WI38 (cell line): ENCODE data around the gene KLHDC7B.

Experiments
- H3K4me3 ChIP-seq: 2 replicates; pipeline ENCODE4 v1.5.1; 2011; ENCODE audit warnings: low read depth, mild to moderate bottlenecking, control low read depth, low read length
- TF ChIP-seq, protein P1 (sequence below): IDR thresholded peaks from 2 replicates; pipeline ENCODE4 v1.5.1; 2012; ENCODE audit warnings: low read depth, mild to moderate bottlenecking, control low read depth, low read length

Gene KLHDC7B

DNA sequence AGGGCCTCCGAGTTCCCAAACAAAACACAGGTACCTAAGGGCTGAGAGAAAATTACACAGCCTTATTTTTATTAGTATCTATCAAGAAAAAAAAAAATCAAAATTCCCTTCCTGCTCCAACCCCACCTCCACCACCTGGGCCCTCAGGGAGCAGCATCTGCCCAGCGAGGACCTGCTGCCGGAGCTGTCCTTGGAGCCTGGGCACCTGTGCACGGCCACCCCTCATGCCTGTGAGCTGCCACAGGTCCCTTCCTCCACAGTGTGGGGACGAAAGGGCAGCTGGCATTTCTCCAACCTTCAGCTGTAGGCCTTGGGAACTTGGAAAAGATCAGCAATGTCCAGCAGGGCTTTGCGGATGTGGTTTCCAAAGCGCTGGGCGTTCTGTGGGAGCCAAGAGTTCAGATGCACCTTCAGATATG is 23.4 kb downstream of the KLHDC7B start:
- TF ChIP-seq, protein P1, sequence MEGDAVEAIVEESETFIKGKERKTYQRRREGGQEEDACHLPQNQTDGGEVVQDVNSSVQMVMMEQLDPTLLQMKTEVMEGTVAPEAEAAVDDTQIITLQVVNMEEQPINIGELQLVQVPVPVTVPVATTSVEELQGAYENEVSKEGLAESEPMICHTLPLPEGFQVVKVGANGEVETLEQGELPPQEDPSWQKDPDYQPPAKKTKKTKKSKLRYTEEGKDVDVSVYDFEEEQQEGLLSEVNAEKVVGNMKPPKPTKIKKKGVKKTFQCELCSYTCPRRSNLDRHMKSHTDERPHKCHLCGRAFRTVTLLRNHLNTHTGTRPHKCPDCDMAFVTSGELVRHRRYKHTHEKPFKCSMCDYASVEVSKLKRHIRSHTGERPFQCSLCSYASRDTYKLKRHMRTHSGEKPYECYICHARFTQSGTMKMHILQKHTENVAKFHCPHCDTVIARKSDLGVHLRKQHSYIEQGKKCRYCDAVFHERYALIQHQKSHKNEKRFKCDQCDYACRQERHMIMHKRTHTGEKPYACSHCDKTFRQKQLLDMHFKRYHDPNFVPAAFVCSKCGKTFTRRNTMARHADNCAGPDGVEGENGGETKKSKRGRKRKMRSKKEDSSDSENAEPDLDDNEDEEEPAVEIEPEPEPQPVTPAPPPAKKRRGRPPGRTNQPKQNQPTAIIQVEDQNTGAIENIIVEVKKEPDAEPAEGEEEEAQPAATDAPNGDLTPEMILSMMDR, result no peak
- H3K4me3 ChIP-seq, result no peak overlapping the region

DNA sequence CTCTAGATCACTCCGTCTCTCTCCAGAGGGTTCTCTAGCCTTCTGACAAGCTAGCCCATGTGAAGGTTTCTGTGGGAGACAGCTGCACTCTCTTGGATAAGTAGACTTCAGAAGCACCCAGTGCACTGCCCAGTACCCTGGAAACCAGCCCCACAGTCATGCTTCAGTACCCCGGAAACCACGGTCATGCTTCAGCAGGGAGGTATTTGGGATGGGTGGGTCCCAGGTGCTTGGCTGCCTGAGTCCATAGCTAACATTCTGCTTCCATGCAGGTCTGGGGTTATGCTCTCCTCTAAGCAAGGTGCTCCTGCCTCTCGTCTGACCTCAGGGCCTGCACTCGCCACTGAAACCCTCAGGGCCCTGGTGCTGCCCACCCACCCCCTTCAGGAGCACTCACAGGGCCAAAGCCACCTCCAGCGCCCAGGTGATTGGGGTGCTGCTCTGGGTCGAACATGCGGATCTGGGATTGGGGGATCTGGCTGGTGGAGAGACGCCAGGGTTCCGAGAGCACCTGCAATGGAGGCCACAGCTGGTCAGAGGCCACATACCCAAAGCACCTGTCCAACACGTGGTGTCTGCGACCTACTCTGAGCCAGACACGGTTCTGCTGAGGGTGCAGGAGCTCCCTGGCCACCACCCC is 24.3 kb downstream of the KLHDC7B start:
- H3K4me3 ChIP-seq, result no peak overlapping the region
- TF ChIP-seq, protein P1, result no peak

DNA sequence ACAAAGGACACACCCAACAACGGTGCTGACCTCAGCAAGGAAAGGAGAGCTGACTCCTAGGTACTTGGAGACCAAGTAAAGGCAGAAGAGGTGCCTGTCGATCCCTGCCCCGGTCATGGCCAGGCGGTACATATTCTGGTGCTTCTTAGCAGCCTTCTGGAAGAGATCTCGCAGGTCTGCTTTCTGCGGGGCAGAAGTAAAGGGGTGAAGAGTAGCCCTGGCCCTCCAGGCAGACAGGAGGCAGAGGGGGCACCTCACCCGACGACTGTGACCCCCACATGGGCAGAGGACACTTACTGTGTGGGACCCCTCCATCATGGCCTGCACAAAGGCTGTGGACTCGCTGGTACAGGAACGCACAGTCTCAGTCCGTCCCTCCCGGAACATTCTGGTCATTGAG is 25.2 kb downstream of the KLHDC7B start:
- TF ChIP-seq, protein P1, result no peak
- no peak overlapping the region for H3K4me3 ChIP-seq

DNA sequence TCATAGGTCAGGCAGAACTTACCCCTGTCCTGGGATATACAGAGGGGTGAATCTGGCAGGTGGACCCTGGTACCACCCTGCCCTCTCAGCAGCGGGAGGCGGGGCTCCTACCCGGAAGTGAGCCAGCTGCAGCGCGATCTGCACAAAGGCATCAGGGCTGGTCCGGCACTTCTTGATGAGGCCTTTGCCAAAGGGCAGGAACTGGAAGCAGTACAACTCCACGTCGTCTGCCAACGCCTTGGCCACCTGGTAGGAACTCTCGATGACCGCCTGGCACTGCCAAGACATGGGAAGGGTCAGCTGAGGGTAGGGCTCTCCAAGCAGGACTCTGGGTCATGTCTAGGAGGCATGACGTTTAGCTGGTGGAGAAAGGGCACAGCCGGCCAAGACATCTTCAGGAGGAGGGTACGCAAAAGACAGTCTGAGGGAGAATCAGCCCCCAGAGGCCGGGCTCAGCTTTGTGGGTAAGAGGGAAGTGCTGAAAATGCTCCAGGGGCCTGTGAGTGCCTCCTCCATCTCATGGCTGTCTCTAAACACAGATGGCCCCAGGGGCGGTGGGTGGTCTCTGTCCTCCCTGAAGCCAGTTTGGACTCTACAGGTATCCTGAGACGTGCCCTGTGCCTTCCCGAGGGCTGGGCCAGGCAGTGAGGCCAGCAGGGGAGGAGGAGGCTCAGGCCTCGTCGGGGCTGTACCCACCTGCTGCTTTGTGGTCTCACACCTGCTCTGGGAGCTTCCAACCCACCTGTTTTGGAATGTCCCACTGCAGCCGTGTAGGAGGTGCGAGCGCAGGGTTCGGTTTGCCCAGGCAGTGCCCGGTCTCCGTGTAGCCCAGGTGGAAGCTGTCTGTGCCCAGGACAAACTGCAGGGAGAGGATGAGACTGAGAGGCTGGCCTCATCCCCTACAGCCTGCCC is 25.8 kb downstream of the KLHDC7B start:
- TF ChIP-seq, protein P1, result no peak
- H3K4me3 ChIP-seq, result no peak overlapping the region

DNA sequence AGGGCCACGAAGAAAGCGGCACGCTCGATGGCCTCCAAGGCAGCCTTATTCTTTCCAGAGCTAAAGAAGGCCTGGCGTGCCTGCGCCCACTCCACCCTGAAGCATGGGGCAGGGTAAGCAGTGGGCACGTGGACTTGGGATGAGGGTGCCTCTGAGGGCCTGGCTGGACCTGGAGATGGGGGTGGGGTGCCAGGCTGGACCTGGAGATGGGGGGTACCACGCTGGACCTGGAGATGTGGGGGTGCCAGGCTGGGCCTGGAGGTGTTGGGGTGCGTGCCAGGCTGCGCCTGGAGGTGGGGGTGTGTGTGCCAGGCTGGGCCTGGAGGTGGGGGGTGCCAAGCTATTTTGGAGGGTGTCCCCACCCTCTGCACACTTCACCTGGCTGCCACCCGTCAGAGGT is 27.3 kb downstream of the KLHDC7B start:
- TF ChIP-seq, protein P1, result no peak

DNA sequence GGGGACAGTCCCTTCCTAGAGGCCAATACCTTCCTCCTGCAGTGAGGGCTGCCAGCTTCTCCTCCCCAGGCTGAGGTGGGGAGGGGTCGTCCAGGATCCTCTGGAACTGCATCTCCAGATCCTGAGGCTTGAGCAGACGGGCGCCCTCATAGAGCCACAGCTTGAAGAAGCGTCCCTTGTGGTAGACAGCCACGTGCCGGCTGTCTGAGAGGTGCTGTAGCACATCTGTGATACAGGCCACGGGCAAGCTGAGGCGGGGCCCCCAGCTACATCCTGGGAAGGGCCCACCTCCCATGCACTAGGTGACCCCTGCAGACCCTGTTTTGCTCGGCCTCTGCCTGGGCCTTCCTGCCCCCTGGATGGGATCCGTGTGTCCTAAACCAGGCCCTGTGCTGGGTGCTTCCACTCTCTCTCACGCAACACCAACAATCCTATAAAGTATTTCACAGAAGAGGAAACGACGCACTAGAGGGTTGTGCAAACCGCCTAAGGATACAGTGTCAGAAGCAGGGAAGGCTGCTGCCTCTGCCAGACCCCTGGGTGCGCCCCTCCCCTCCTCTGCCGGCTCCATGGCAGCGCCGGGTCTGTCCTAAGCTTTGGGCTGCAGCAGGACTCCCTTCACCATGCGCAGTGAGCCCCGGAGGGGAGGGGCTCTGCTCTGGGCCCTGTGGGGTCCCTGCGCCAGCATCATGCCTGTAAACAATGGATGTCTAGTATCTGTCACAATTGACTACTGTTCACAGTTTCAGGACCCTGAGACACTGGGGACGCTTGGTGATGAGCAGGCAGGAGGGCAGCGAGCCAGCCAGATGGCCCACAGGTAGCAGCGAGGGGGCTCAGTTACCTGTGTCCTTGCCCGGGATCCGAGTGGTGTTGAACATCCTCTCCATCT is 28.0 kb downstream of the KLHDC7B start:
- TF ChIP-seq, protein P1, result no peak

More for the DNA sequence above, 27.3 kb downstream of the KLHDC7B start:
- H3K4me3 ChIP-seq, result no peak overlapping the region

More for the DNA sequence above, 28.0 kb downstream of the KLHDC7B start:
- no peak overlapping the region for H3K4me3 ChIP-seq
